ENCODE results near the gene TNS3. TPM values are rescaled to one million over a fixed set of nuclear protein-coding genes. Genes with fewer than 3 reads are reported as not detected.

The TNS3 gene
- total RNA-seq, 1 donor from 2014 or later: 210 TPM

DNA sequence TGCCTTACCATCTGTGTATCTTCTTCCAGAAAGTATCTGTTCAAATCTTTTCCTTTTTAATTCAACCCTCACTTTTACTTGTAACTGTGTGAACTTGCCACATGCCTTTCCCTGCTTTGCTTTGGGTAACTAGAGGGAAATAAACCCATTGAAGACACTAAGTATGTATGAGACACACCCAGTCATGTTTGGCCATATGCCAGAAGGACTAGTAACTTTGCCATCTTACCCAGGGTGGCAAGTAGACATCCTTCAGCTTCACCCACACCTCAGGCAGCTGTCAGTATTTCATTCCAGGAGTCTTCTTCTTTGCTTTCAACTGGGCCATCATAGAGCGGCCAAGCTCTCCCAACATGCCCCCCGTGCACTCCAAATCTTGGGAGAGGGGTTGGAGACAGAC is 323.1 kb downstream of the TNS3 start:
- DNase-seq (ENCODE audit: low read depth): no peak

GRCh38 chr7:47256016-47256415 is 325.9 kb downstream of the TNS3 start:
- DNase-seq (ENCODE audit: low read depth): no peak

DNA sequence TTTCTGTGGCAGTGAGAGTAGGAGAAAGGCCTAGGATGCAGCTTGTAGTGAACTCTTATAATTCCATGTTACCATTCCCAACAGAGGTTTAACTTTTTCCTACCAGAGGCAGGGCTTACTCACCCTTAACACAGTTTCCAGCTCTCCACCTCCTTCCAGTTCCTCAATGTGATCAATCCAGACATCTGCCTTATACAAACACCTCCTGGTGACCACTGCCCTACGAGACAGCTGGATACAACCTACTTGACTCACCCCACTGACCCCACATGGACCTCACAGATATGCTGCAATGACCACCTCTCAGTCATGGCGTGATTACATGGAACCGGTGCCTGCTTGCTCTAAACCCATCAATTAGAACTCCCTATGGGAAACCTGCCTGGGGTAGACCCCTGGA is 326.5 kb downstream of the TNS3 start:
- DNase-seq (ENCODE audit: low read depth): no peak

DNA sequence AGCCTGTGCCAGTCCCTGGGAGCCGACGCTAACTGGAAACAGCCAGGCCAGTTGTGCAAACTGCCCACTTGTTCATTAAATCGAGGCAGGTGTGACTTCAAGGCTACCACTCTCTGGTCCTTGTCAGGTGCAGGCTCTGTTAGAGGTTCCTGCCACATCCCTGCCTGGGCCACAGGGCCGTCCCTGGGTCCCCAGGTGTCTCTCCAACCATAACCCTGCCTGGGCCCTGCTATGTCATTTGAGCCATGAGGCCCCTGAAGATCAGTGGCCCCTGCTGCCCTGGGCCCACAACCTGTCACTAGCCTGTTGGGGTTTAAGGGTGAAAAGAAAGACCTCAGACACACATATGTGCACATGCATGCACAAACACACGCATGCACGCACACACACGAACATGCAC is 326.9 kb downstream of the TNS3 start:
- DNase-seq (ENCODE audit: low read depth): no peak

DNA sequence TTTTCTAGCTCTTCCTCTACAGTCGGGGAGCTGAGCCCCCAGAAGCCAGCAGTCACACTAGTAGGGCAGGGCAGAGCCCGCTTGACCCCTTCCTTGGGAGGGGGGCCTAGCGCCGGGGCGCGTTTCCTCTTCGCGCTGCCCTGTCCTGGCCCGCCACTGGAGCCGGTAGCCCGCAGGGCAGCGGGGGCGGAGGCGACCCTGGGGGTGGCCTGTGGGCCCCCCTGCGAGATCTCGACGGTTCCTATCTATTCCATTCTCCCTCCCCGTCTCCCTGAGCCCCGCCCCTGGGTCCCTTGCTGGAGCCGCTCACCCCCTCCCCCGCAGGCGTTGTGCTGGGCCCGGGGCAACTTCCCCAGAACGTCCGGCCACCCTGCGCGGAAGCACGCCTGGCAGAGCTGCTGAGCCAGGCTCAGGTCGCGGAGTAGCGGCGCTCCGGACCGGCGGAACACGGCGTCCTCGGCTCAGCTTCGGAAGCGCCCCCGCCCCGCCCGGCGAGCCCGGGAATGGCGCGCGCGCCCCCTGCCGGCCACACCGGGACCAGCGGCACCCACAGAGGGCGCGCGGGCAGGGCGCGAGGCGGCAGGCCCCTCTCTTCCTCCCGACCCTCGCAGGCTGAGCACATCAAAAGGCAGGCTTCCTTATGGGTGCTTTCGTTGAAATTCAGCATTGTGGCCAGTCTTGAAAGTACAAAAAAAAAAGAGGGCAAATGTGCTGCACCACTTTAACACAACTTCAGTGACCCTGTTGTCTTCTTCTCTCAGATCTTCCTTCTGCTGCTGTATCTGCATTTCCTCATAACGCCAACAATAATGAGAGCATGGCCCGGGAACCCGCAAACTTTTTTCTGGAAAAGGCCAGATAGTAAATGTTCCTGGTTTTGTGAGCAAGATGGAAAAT is 327.6 kb downstream of the TNS3 start:
- DNase-seq (ENCODE audit: low read depth): peak; percentile 49

DNA sequence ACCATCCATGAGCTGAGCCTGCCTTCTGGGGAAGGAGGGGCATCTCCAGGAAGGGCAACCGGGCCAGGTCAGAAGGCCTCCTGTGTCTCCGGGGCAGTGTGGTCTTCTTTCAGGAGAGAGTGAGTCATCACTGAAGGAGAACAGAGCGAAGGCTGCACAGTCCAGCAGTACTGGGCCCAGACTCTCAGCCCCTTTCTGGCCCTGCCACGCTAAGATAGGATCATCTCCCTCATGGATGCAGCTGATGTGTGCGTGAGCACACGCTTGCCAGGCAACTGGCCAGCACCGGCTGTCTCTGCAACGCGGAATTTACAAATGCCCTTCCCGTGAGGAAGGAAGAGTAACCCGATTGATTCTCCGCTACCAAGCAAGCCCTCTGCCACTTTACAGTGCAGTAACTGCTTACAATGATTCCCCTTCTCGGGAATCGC is 328.2 kb downstream of the TNS3 start:
- peak; percentile 81 for DNase-seq (ENCODE audit: low read depth)

GRCh38 chr7:47252675-47253074 is 329.2 kb downstream of the TNS3 start:
- DNase-seq (ENCODE audit: low read depth): no peak

- DNase-seq (ENCODE audit: low read depth): no peak
These were observed 332.6 kb downstream of the TNS3 start for GRCh38 chr7:47249361-47249760.

DNA sequence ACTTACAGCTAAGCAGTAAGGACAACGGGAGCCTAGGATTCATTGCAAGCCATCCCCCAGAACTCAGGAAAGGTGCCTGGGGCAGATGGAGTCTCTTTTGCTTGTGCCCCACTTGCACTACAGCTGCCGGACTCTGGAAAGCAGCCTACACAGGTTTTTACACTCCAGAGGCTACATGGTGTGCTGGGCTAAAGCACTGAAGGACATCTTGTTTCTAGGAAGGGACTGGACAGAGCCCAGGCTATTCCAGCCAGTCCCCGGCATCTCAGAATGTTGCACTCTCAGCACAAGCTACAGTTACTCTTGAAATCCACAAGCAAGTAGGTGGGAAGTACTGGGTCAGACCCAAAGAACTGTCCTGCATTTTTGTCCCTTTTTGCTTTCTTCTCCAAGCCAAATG is 333.1 kb downstream of the TNS3 start:
- DNase-seq (ENCODE audit: low read depth): no peak

GRCh38 chr7:47247132-47247531 is 334.8 kb downstream of the TNS3 start:
- DNase-seq (ENCODE audit: low read depth): no peak

- no peak for DNase-seq (ENCODE audit: low read depth)
These were observed 337.2 kb downstream of the TNS3 start for GRCh38 chr7:47244692-47245091.

DNA sequence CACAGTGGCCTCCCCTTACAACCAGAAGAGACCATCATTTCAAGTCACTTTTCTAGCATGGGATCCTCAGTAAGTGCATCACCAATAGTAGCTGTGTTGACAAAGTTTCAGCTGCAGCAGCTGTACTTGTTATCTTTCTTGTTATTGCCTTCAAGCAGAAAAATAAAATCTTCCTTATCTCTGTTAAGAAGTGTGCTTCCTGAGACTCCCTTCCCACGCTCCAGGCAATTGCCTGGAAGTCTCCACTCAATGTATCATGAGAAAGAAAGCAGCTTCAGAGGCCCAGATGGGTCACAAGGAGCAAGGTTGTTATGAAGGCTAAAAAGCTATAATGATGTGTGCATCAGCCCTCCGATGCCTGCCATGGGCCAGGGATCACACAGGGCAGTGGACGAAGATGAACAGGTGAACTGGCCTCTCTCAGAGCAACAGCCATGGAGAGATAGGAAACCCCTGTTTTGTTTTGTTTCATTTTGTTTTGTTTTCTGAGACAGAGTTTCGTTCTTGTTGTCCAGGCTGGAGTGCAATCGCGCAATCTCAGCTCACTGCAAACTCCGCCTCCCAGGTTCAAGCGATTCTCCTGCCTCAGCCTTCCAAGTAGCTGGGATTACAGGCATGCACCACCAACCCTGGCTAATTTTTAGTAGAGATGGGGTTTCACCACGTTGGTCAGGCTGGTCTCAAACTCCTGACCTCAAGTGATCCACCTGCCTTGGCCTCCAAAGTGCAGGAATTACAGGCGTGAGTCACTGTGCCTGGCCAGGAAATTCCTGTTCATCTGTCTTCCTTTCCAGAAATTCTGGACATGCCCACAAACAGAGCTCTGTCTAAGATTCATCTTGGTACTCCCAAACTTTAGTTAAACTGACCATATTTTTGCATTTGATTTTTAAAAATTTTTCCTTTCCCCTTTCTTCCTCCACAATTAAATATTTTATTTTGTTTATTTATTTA is 340.5 kb downstream of the TNS3 start:
- peak; percentile 74 for DNase-seq (ENCODE audit: low read depth)

GRCh38 chr7:47239931-47240421 is 341.9 kb downstream of the TNS3 start:
- DNase-seq (ENCODE audit: low read depth): peak; percentile 36

GRCh38 chr7:47239034-47239433 is 342.9 kb downstream of the TNS3 start:
- no peak for DNase-seq (ENCODE audit: low read depth)

DNA sequence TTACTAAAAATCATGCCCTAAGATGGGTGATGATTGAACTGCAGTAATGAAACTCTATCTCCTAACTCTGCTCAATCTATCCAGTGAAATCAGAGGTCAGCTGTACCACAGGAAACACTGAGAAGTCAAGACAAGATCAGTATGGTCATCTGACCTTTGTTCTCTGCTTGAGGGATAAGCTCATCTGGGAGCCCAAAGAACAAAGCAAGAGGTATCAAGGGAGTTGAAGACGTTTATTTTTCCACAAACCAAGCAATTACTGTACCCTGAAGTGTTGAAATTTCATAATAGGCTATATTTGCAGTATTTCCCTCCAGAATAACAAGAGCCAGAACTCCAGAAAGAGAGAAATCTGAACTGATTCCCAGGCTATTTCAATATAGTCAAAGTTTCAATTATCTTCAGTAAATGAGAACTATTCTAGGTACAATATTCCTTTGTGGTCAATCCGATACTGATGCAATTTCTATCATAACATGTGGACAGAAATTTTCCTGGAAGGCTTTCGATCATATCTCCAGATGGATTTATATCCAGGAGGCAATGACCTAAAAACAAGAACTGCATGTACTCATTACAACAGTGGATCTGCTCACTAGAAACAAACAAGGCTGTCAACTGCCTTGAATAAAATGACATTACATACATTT is 345.3 kb downstream of the TNS3 start:
- DNase-seq (ENCODE audit: low read depth): no peak

- no peak for DNase-seq (ENCODE audit: low read depth)
These were observed 347.9 kb downstream of the TNS3 start for GRCh38 chr7:47233996-47234395.

GRCh38 chr7:47232751-47233412 is 349.0 kb downstream of the TNS3 start:
- no peak for DNase-seq (ENCODE audit: low read depth)

DNA sequence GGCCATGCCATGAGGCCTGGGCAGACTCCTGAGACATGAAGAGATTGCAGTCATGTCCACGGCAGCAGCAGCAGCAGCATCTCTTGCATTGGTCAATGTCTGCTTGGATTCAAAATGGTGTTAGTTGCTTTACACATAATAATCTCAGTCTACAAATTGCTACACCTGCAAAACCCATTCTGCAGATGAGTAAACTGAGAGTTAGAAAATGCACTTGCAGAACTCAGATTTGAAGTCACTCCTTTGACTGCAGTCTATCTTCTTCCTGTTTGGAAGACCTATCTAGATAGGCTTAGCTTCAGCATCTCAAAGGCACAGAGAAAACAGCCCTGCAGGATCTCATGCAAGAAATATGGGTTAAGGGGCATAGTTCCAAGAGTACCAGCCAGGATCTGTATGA is 350.3 kb downstream of the TNS3 start:
- DNase-seq (ENCODE audit: low read depth): no peak

GRCh38 chr7:47231032-47231431 is 350.9 kb downstream of the TNS3 start:
- no peak for DNase-seq (ENCODE audit: low read depth)

DNA sequence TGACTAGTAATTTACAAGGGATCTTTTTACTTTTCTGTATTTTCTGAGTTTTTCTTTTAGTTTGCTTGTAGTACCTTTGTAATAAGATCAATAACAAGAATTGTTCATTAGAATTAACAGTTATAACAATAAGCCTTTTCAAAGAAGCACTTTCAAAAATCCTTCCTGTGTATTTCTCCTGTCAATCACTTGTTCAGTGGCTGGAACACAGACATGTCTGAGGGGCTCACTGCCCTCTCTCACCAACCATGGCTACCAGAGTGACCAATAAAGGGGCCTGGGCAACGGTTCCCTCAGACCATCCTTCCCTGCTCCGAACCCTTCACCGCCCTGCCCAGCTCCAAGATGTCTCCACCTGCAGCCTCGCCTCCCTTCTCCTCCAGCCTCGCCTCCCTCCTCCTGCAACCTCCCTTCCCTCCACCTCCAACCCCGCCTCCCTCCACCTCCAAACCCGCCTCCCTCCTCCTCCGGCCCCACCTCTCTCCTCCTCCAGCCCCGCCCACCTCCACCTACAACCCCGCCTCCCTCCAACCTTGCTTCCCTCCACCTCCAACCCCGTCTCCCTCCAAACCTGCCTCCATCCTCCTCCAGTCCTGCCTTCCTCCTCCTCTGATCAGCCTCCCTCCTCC is 353.4 kb downstream of the TNS3 start:
- DNase-seq (ENCODE audit: low read depth): no peak

DNA sequence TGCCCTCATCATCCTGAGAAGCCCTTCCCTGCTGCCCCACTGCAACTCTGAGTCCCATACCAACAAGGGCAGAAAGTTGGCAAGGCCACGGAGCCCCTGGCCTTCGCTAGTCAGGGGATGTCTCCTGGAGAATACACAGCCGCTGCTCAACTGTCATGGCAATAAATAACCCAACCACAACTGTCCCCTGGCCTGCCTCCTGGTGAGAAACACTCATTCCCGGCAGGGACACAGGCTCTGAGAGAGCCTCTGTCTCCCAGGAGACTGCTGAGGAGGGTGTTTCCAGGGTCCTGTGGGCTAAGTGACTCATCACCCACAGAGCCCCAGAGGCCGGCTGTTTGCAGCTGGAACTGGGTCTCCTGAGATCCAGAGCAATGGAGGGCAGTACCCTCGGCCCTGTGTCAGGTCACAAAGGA is 354.1 kb downstream of the TNS3 start:
- DNase-seq (ENCODE audit: low read depth): peak; percentile 93

Measured in renal cortical epithelial cell (primary cell).